DOHH2 (cell line): Measurements from ENCODE around the gene SAMD9L.

ENCODE experiments used
- H3F3A ChIP-seq: fragments of 200-600 bp; sonication (generic), shearing (Covaris generic); 2 replicates; pipeline ENCODE4 v1.6.0; 2016; ENCODE audit warnings: antibody characterized with exemption, mild to moderate bottlenecking; ENCODE audit not compliant: control insufficient read depth, insufficient read depth
- H3K27ac ChIP-seq: fragments of 200-600 bp; sonication (generic); 2 replicates; pipeline ENCODE4 v1.5.1; 2014; ENCODE audit warnings: low read depth, mild to moderate bottlenecking, low read length, moderate library complexity
- H3K27me3 ChIP-seq: fragments of 200-600 bp; sonication (generic); 2 replicates; pipeline ENCODE4 v1.6.1; 2014; ENCODE audit warnings: mild to moderate bottlenecking, low read length, mixed read lengths; ENCODE audit not compliant: control insufficient read depth
- H3K36me3 ChIP-seq: fragments of 200-600 bp; sonication (generic); 2 replicates; pipeline ENCODE4 v1.6.1; 2014; ENCODE audit warnings: mild to moderate bottlenecking, low read length, moderate library complexity, mixed read lengths; ENCODE audit not compliant: control insufficient read depth
- H3K4me1 ChIP-seq: fragments of 200-600 bp; sonication (generic); 2 replicates; pipeline ENCODE4 v1.6.1; 2014; ENCODE audit warnings: mild to moderate bottlenecking, low read length, mixed read lengths; ENCODE audit not compliant: control insufficient read depth
- H3K4me2 ChIP-seq: fragments of 200-600 bp; sonication (generic); 2 replicates; pipeline ENCODE4 v1.6.0; 2014; ENCODE audit warnings: mild to moderate bottlenecking, low read length, moderate library complexity
- H3K4me3 ChIP-seq: fragments of 200-600 bp; sonication (generic); 2 replicates; pipeline ENCODE4 v1.5.1; 2014; ENCODE audit warnings: mild to moderate bottlenecking, low read length, mixed read lengths
- H3K79me2 ChIP-seq: fragments of 200-600 bp; sonication (generic); 2 replicates; pipeline ENCODE4 v1.6.1; 2014; ENCODE audit warnings: mild to moderate bottlenecking, low read length, mixed read lengths; ENCODE audit not compliant: control insufficient read depth
- H3K9me2 ChIP-seq: fragments of 200-600 bp; sonication (generic); replicated peaks from 2 replicates; pipeline ENCODE4 v1.6.1; 2014; ENCODE audit warnings: mild to moderate bottlenecking, low read length, mixed read lengths; ENCODE audit not compliant: control insufficient read depth
- H3K9me3 ChIP-seq: fragments of 200-600 bp; sonication (generic); 2 replicates; pipeline ENCODE4 v1.6.1; 2014; ENCODE audit warnings: antibody characterized with exemption, low read length, mixed read lengths; ENCODE audit not compliant: control insufficient read depth, insufficient read depth
- H4K20me1 ChIP-seq: fragments of 200-600 bp; sonication (generic); 2 replicates; pipeline ENCODE4 v1.6.0; 2014; ENCODE audit warnings: low read depth, mild to moderate bottlenecking, antibody characterized with exemption, low read length, moderate library complexity; ENCODE audit not compliant: control insufficient read depth, insufficient read depth
- CTCF ChIP-seq: fragments of 200-600 bp; sonication (generic); IDR thresholded peaks from one replicate; pipeline ENCODE4 v1.5.1; 2014; ENCODE audit warnings: antibody characterized with exemption, mild to moderate bottlenecking, low read depth, low read length; ENCODE audit not compliant: poor library complexity, severe bottlenecking
- EZH2phosphoT487 ChIP-seq: fragments of 200-600 bp; sonication (generic); IDR thresholded peaks from 2 replicates; pipeline ENCODE4 v1.6.1; 2017; ENCODE audit warnings: borderline replicate concordance, mild to moderate bottlenecking, antibody characterized with exemption, low read length, moderate library complexity, mixed read lengths

SAMD9L gene

GRCh38 chr7:93092757-93093370 is 55.3 kb downstream of the SAMD9L start:
- Histone ChIP-seq H3F3A (no peaks in the 10 kb centered on the region), H3K27me3 (no peaks in the 10 kb centered on the region; the same call in 1 of the 2 replicates), H3K36me3 (no peaks in the 10 kb centered on the region)

More at GRCh38 chr7:93092757-93093370, 55.3 kb downstream of the SAMD9L start:
- Histone ChIP-seq H3K9me3 (no peaks in the 10 kb centered on the region), H3K4me1 (no peaks in the 10 kb centered on the region), H3K9me2 (no peaks in the 10 kb centered on the region), H3K79me2 (no peaks in the 10 kb centered on the region), H4K20me1 (no peaks in the 10 kb centered on the region), H3K4me2 (no peak overlapping the region), H3K27ac (no peak overlapping the region), H3K4me3 (no peak overlapping the region)
- peak; percentile 36 for TF ChIP-seq CTCF
- TF ChIP-seq EZH2phosphoT487: no peak
